K562 (cell line): ENCODE measurements around the gene MOB3C. TPM values are rescaled to one million over a fixed set of nuclear protein-coding genes. Genes with fewer than 3 reads are reported as not detected.

ENCODE experiments used
- ATAC-seq: fragments of 200-7000 bp; cut with Tn5 transposase; 3 replicates; pipeline ENCODE4 v1.9.1; 2020; ENCODE audit warnings: moderate library complexity
- BruUV-seq: library from RNA; stranded (reverse); fragments of 400-500 nt; replicated peaks from 2 replicates; lab custom pipeline; 2021; lab: Mats Ljungman, UMichigan
- CTCF ChIA-PET: fragments of 300-600 bp; formaldehyde crosslinking; extraction: SDS; loops from one replicate; lab custom pipeline; 2021; ENCODE audit warnings: low intra/inter-chr PET ratio; lab: Yijun Ruan, JAX
- POLR2A ChIA-PET: fragments of 300-600, 350-650 bp; sonication (Branson Sonifier 250); formaldehyde crosslinking; extraction: SDS; loops from one replicate; lab custom pipeline; 2021; ENCODE audit warnings: antibody characterized with exemption, inconsistent platforms; lab: Yijun Ruan, JAX
- DNase-seq, 4 experiments: peaks; one replicate each; pipeline versions ENCODE4 v3.0.0 to v3.0.0-alpha.2; 2011 to 2018; ENCODE audit warnings: low spot score in 3 of 4, mixed read lengths in 3 of 4; ENCODE audit errors: extremely low read depth in 1 of 4
- FAIRE-seq: peaks from 2 replicates; lab custom pipeline; 2011; peaks lifted over from hg19 to GRCh38; lab: Jason Lieb, UNC
- H2AFZ ChIP-seq: 2 replicates; pipeline ENCODE4 v1.6.0; 2011; ENCODE audit warnings: low read depth, low read length, control low read depth, inconsistent platforms
- H3K27ac ChIP-seq: fragments of 200-600 bp; 3 replicates; pipeline ENCODE4 v1.8.0; 2011; ENCODE audit warnings: low read depth, mild to moderate bottlenecking, control low read depth, inconsistent platforms, low read length, moderate library complexity, mixed read lengths; ENCODE audit errors: extremely low read depth
- H3K27me3 ChIP-seq, 2 experiments: fragments of 300-600 bp in 1 of 2; 2 replicates in 1 of 2; 3 replicates in 1 of 2; pipeline versions ENCODE4 v1.6.0 to v1.8.0; 2011; ENCODE audit warnings: inconsistent platforms in 2 of 2, low read length in 2 of 2, mild to moderate bottlenecking in 1 of 2, mixed read lengths in 1 of 2, moderate library complexity in 1 of 2; ENCODE audit not compliant: control insufficient read depth in 2 of 2, insufficient read depth in 2 of 2
- H3K36me3 ChIP-seq: fragments of 300-600 bp; 3 replicates; pipeline ENCODE4 v1.8.0; 2011; ENCODE audit warnings: mild to moderate bottlenecking, low read length, inconsistent platforms; ENCODE audit not compliant: control insufficient read depth, insufficient read depth
- H3K4me1 ChIP-seq, 2 experiments: fragments of 200-600 bp in 1 of 2; replicated peaks in 1 of 2; 2 replicates in 1 of 2; 3 replicates in 1 of 2; pipeline versions ENCODE4 v1.5.1 to v1.8.0; 2011; ENCODE audit warnings: inconsistent platforms in 2 of 2, low read length in 2 of 2, mild to moderate bottlenecking in 1 of 2, mixed read lengths in 1 of 2, moderate library complexity in 1 of 2; ENCODE audit not compliant: control insufficient read depth in 2 of 2, insufficient read depth in 2 of 2
- H3K4me2 ChIP-seq: 2 replicates; pipeline ENCODE4 v1.6.1; 2011; ENCODE audit warnings: low read length, control low read depth, inconsistent platforms, mixed read lengths; ENCODE audit not compliant: insufficient read depth
- H3K4me3 ChIP-seq: fragments of 200-600 bp; sonication (generic), shearing (Covaris generic); 2 replicates; pipeline ENCODE4 v1.5.1; 2016; ENCODE audit warnings: control low read depth, inconsistent platforms
- H3K79me2 ChIP-seq: fragments of 200-600 bp; 3 replicates; pipeline ENCODE4 v1.8.0; 2011; ENCODE audit warnings: low read length, inconsistent platforms; ENCODE audit not compliant: control insufficient read depth, insufficient read depth
- H3K9ac ChIP-seq, 2 experiments: 2 replicates each; pipeline versions ENCODE4 v1.6.0 to v1.6.1; 2011; ENCODE audit warnings: low read depth in 2 of 2, low read length in 2 of 2, control low read depth in 1 of 2, inconsistent platforms in 1 of 2, mild to moderate bottlenecking in 1 of 2, mixed read lengths in 1 of 2; ENCODE audit not compliant: insufficient read depth in 1 of 2
- H3K9me1 ChIP-seq: one replicate; pipeline ENCODE4 v1.6.0; 2011; ENCODE audit warnings: inconsistent platforms, mild to moderate bottlenecking, low read length, moderate library complexity; ENCODE audit not compliant: control insufficient read depth, insufficient read depth
- H3K9me3 ChIP-seq: replicated peaks from 2 replicates; pipeline ENCODE4 v1.5.1; 2011; ENCODE audit warnings: low read depth, low read length, inconsistent platforms; ENCODE audit not compliant: control insufficient read depth, insufficient read depth
- H4K20me1 ChIP-seq: replicated peaks from 2 replicates; pipeline ENCODE4 v1.6.1; 2011; ENCODE audit warnings: low read length, inconsistent platforms, mixed read lengths; ENCODE audit not compliant: control insufficient read depth, insufficient read depth
- BACH1 ChIP-seq: fragments of 200-800 bp; sonication (Bioruptor generic); IDR thresholded peaks from 2 replicates; pipeline ENCODE4 v1.6.1; 2016; ENCODE audit warnings: missing genetic modification characterization, missing compliant biosample characterization
- PRMT5 ChIP-seq: sonication (generic); formaldehyde crosslinking; IDR thresholded peaks from 2 replicates; pipeline ENCODE4 v1.5.0; 2020; ENCODE audit warnings: missing genetic modification reagents
- PRPF4 ChIP-seq: fragments of 200-400 bp; formaldehyde crosslinking; IDR thresholded peaks from one replicate; pipeline ENCODE4 v1.6.1; 2017; ENCODE audit warnings: low read length, low read depth, mild to moderate bottlenecking; ENCODE audit not compliant: insufficient read depth, poor library complexity, severe bottlenecking
- ZNF717 ChIP-seq: fragments of 250-450 bp; sonication (Bioruptor Pico); IDR thresholded peaks from 2 replicates; pipeline ENCODE4 v1.5.0; 2021
- WGBS: fragments of 100-300 bp; shearing (Covaris generic); methylation state at CpG from one replicate; pipeline ENCODE4 v1.1.6; 2016; ENCODE audit warnings: low coverage, mixed read lengths; ENCODE audit not compliant: insufficient coverage; ENCODE audit errors: missing lambda C conversion rate; 5-methylcytosine and 5-hydroxymethylcytosine counted together
- in situ Hi-C: fragments of 300-500 bp; cut with MboI; formaldehyde crosslinking; loops from 4 replicates; pipeline ENCODE4 v1.15.0; 2018; ENCODE audit warnings: inconsistent platforms, mixed read lengths
- intact Hi-C: fragments of 100-400 bp; cut with micrococcal nuclease; formaldehyde crosslinking; loops from 2 replicates; pipeline ENCODE4 v1.14.2; 2022
- polyA plus RNA-seq, 8 experiments: library from polyadenylated mRNA; depleted of rRNA in 4 of 8; stranded (reverse) in 5 of 8; unstranded in 3 of 8; fragments of >200 nt; fragmentation: Nextera tagmentation in 2 of 8; fragmentation: Illumina TruSeq in 1 of 8; extraction: Ambion mirVana in 2 of 8; extraction: Trizol in 1 of 8; gene quantifications; 2 replicates each; pipeline versions ENCODE4 v1.2.1 to v1.2.3, GENCODE V29; 2011 to 2014; ENCODE audit warnings: inconsistent platforms in 1 of 8, missing spikeins in 1 of 8
- total RNA-seq, 7 experiments: library from RNA; depleted of rRNA in 6 of 7; stranded (reverse); fragments of >200 nt in 6 of 7; fragmentation: Illumina TruSeq in 2 of 7; extraction: Trizol in 2 of 7; gene quantifications; 2 replicates each; pipeline versions ENCODE4 v1.2.1 to v1.2.3, GENCODE V29; 2011 to 2021; ENCODE audit warnings: low replicate concordance in 1 of 7
- TF ChIP-seq, protein P1 (sequence below): sonication (generic); formaldehyde crosslinking; IDR thresholded peaks from 2 replicates; pipeline ENCODE4 v1.9.0; 2022; ENCODE audit warnings: mild to moderate bottlenecking, missing genetic modification reagents
- TF ChIP-seq, protein P2 (sequence below): sonication (generic); formaldehyde crosslinking; IDR thresholded peaks from 2 replicates; pipeline ENCODE4 v1.8.0; 2022; ENCODE audit warnings: missing genetic modification reagents, mild to moderate bottlenecking, moderate library complexity, borderline replicate concordance
- TF ChIP-seq, protein P3 (sequence below): conservative IDR thresholded peaks from 2 replicates; pipeline ENCODE4 v1.6.1; 2011; ENCODE audit warnings: low read depth, mild to moderate bottlenecking, low read length; ENCODE audit not compliant: control insufficient read depth
- TF ChIP-seq, protein P4 (sequence below): sonication (generic); formaldehyde crosslinking; IDR thresholded peaks from 2 replicates; pipeline ENCODE4 v1.8.1; 2023; ENCODE audit warnings: mild to moderate bottlenecking, missing genetic modification reagents
- TF ChIP-seq, protein P5 (sequence below): fragments of 450-650 bp; IDR thresholded peaks from 2 replicates; pipeline ENCODE4 v1.6.1; 2017; ENCODE audit warnings: antibody characterized with exemption, mild to moderate bottlenecking

MOB3C gene
- total and polyA plus RNA-seq, 9 of the 15 experiments (the other 6 are each of a cell fraction or from before 2014, with no cell fraction given), result 1.0 to 7.5 (median 3.7) TPM

GRCh38 chr1:46622344-46622743 is 5.7 kb upstream of the MOB3C start (continued):
- TF ChIP-seq, protein P1, sequence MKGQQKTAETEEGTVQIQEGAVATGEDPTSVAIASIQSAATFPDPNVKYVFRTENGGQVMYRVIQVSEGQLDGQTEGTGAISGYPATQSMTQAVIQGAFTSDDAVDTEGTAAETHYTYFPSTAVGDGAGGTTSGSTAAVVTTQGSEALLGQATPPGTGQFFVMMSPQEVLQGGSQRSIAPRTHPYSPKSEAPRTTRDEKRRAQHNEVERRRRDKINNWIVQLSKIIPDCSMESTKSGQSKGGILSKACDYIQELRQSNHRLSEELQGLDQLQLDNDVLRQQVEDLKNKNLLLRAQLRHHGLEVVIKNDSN, result no peak
- TF ChIP-seq BACH1 (tag), result no peak
- no peak for TF ChIP-seq PRMT5 (CRISPR knock-in tag)
- TF ChIP-seq, protein P2, sequence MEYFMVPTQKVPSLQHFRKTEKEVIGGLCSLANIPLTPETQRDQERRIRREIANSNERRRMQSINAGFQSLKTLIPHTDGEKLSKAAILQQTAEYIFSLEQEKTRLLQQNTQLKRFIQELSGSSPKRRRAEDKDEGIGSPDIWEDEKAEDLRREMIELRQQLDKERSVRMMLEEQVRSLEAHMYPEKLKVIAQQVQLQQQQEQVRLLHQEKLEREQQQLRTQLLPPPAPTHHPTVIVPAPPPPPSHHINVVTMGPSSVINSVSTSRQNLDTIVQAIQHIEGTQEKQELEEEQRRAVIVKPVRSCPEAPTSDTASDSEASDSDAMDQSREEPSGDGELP, result 0 out of 2 replicates have a peak, but pooled peaks have one; percentile 15
- no peak for TF ChIP-seq ZNF717 (CRISPR knock-in tag)
- TF ChIP-seq PRPF4, result no peak

- no peaks in the 10 kb centered on the region for H3K9me3 ChIP-seq
- WGBS, result 16% methylated on average over 7 of the region's 7 CpGs
- H3K79me2 ChIP-seq, result no peaks in the 10 kb centered on the region
- TF ChIP-seq, protein P3, sequence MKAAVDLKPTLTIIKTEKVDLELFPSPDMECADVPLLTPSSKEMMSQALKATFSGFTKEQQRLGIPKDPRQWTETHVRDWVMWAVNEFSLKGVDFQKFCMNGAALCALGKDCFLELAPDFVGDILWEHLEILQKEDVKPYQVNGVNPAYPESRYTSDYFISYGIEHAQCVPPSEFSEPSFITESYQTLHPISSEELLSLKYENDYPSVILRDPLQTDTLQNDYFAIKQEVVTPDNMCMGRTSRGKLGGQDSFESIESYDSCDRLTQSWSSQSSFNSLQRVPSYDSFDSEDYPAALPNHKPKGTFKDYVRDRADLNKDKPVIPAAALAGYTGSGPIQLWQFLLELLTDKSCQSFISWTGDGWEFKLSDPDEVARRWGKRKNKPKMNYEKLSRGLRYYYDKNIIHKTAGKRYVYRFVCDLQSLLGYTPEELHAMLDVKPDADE, result no peak
- TF ChIP-seq, protein P4, sequence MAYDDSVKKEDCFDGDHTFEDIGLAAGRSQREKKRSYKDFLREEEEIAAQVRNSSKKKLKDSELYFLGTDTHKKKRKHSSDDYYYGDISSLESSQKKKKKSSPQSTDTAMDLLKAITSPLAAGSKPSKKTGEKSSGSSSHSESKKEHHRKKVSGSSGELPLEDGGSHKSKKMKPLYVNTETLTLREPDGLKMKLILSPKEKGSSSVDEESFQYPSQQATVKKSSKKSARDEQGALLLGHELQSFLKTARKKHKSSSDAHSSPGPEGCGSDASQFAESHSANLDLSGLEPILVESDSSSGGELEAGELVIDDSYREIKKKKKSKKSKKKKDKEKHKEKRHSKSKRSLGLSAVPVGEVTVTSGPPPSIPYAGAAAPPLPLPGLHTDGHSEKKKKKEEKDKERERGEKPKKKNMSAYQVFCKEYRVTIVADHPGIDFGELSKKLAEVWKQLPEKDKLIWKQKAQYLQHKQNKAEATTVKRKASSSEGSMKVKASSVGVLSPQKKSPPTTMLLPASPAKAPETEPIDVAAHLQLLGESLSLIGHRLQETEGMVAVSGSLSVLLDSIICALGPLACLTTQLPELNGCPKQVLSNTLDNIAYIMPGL (CRISPR knock-in tag), result no peak
- TF ChIP-seq, protein P5, sequence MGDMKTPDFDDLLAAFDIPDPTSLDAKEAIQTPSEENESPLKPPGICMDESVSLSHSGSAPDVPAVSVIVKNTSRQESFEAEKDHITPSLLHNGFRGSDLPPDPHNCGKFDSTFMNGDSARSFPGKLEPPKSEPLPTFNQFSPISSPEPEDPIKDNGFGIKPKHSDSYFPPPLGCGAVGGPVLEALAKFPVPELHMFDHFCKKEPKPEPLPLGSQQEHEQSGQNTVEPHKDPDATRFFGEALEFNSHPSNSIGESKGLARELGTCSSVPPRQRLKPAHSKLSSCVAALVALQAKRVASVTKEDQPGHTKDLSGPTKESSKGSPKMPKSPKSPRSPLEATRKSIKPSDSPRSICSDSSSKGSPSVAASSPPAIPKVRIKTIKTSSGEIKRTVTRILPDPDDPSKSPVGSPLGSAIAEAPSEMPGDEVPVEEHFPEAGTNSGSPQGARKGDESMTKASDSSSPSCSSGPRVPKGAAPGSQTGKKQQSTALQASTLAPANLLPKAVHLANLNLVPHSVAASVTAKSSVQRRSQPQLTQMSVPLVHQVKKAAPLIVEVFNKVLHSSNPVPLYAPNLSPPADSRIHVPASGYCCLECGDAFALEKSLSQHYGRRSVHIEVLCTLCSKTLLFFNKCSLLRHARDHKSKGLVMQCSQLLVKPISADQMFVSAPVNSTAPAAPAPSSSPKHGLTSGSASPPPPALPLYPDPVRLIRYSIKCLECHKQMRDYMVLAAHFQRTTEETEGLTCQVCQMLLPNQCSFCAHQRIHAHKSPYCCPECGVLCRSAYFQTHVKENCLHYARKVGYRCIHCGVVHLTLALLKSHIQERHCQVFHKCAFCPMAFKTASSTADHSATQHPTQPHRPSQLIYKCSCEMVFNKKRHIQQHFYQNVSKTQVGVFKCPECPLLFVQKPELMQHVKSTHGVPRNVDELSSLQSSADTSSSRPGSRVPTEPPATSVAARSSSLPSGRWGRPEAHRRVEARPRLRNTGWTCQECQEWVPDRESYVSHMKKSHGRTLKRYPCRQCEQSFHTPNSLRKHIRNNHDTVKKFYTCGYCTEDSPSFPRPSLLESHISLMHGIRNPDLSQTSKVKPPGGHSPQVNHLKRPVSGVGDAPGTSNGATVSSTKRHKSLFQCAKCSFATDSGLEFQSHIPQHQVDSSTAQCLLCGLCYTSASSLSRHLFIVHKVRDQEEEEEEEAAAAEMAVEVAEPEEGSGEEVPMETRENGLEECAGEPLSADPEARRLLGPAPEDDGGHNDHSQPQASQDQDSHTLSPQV, result no peak
Measured at GRCh38 chr1:46621930-46622329, 5.3 kb upstream of the MOB3C start.

More at GRCh38 chr1:46621930-46622329, 5.3 kb upstream of the MOB3C start:
- no TSS peak for BruUV-seq
- Histone ChIP-seq H4K20me1 (no peaks in the 10 kb centered on the region), H3K27ac (no peak overlapping the region), H2AFZ (0 out of 2 replicates have a peak overlapping the region, but pooled peaks have one; percentile 11), H3K9ac (no peak overlapping the region), H3K9me1 (no peaks in the 10 kb centered on the region), H3K36me3 (no peaks in the 10 kb centered on the region), H3K27me3 (no peaks in the 10 kb centered on the region), H3K4me3 (no peak overlapping the region), H3K4me2 (no peak overlapping the region), H3K4me1 (peaks cover 13 to 19% of the 10 kb centered on the region in 2 experiments)
- FAIRE-seq (no peak), DNase-seq (peak in 1 of 4 experiments; percentile 6), ATAC-seq (no peak)
- ChIA-PET CTCF (interaction anchor here (0.6 to 4.8 kb wide), 3 partner anchors 38 to 104 kb away, joined by 3 to 46 read pairs (median 3); no protein-coding TSS in a partner anchor), POLR2A (interaction anchor here (0.7 to 2.7 kb wide), 10 partner anchors 12 to 80 kb away, joined by 3 to 12 read pairs (median 4); no protein-coding TSS in a partner anchor)
- intact Hi-C loops, result loop anchor here (1.0 to 5.0 kb wide), 2 partner anchors 65 to 103 kb away; no protein-coding TSS in a partner anchor
- in situ Hi-C loops, result no loop called here
